SK-N-SH treated with all-trans-retinoic acid at 6 μM for 48 hours (cell line): ENCODE data around the gene UBE2I.

ENCODE experiments used
- ATAC-seq: fragments of 200-7000 bp; cut with Tn5 transposase; 3 replicates; pipeline ENCODE4 v1.9.1; 2020; ENCODE audit warnings: mild to moderate bottlenecking, moderate library complexity
- ARNTL ChIP-seq: fragments of 450-650 bp; formaldehyde crosslinking; IDR thresholded peaks from 2 replicates; pipeline ENCODE4 v1.5.0; 2020; ENCODE audit warnings: low read depth, mild to moderate bottlenecking, moderate library complexity, borderline replicate concordance
- BACH2 ChIP-seq: fragments of 250-450 bp; sonication (Bioruptor Pico); IDR thresholded peaks from 2 replicates; pipeline ENCODE4 v1.9.0; 2021; ENCODE audit warnings: mild to moderate bottlenecking, borderline replicate concordance
- CREB5 ChIP-seq: fragments of 250-450 bp; sonication (Bioruptor Pico); IDR thresholded peaks from 2 replicates; pipeline ENCODE4 v1.5.1; 2020; ENCODE audit warnings: low read depth, mild to moderate bottlenecking, moderate library complexity
- CSDC2 ChIP-seq: fragments of 250-450 bp; sonication (Bioruptor Pico); IDR thresholded peaks from 2 replicates; pipeline ENCODE4 v1.5.0; 2020; ENCODE audit warnings: mild to moderate bottlenecking, moderate library complexity
- CSRNP3 ChIP-seq: fragments of 250-450 bp; sonication (Bioruptor Pico); IDR thresholded peaks from 2 replicates; pipeline ENCODE4 v1.5.1; 2021; ENCODE audit warnings: mild to moderate bottlenecking, moderate library complexity
- ESRRG ChIP-seq: fragments of 250-450 bp; sonication (Bioruptor Pico); IDR thresholded peaks from 2 replicates; pipeline ENCODE4 v1.6.1; 2021; ENCODE audit warnings: mild to moderate bottlenecking
- GLIS3 ChIP-seq: fragments of 250-450 bp; sonication (Bioruptor Pico); IDR thresholded peaks from 2 replicates; pipeline ENCODE4 v1.5.0; 2020; ENCODE audit warnings: mild to moderate bottlenecking, moderate library complexity
- ISL1 ChIP-seq: fragments of 250-450 bp; sonication (Bioruptor Pico); IDR thresholded peaks from 2 replicates; pipeline ENCODE4 v2.1.2; 2022; ENCODE audit warnings: mild to moderate bottlenecking, moderate library complexity
- OSR1 ChIP-seq: fragments of 250-450 bp; sonication (Bioruptor Pico); IDR thresholded peaks from 2 replicates; pipeline ENCODE4 v1.8.0; 2022; ENCODE audit warnings: moderate library complexity, mild to moderate bottlenecking, inconsistent platforms
- PATZ1 ChIP-seq: fragments of 250-450 bp; sonication (Bioruptor Pico); IDR thresholded peaks from 2 replicates; pipeline ENCODE4 v1.8.0; 2020; ENCODE audit warnings: mild to moderate bottlenecking, moderate library complexity, borderline replicate concordance
- POU6F1 ChIP-seq: fragments of 250-450 bp; sonication (Bioruptor Pico); IDR thresholded peaks from 2 replicates; pipeline ENCODE4 v1.8.0; 2021; ENCODE audit warnings: low read depth, mild to moderate bottlenecking, moderate library complexity, borderline replicate concordance
- PPARA ChIP-seq: fragments of 250-450 bp; sonication (Bioruptor Pico); IDR thresholded peaks from 2 replicates; pipeline ENCODE4 v1.5.0; 2020; ENCODE audit warnings: mild to moderate bottlenecking, borderline replicate concordance
- RARB ChIP-seq: fragments of 250-450 bp; sonication (Bioruptor Pico); IDR thresholded peaks from 2 replicates; pipeline ENCODE4 v1.8.0; 2021; ENCODE audit warnings: mild to moderate bottlenecking, moderate library complexity
- TOX ChIP-seq: fragments of 250-450 bp; sonication (Bioruptor Pico); IDR thresholded peaks from 2 replicates; pipeline ENCODE4 v1.8.0; 2021; ENCODE audit warnings: mild to moderate bottlenecking, moderate library complexity, borderline replicate concordance
- TSHZ2 ChIP-seq: fragments of 250-450 bp; sonication (Bioruptor Pico); IDR thresholded peaks from 2 replicates; pipeline ENCODE4 v1.5.0; 2020; ENCODE audit warnings: mild to moderate bottlenecking, moderate library complexity
- ZC3H10 ChIP-seq: fragments of 250-450 bp; sonication (Bioruptor Pico); IDR thresholded peaks from 2 replicates; pipeline ENCODE4 v1.5.1; 2021; ENCODE audit warnings: mild to moderate bottlenecking, moderate library complexity
- ZFP3 ChIP-seq: fragments of 250-450 bp; sonication (Bioruptor Pico); IDR thresholded peaks from 2 replicates; pipeline ENCODE4 v1.5.0; 2020; ENCODE audit warnings: mild to moderate bottlenecking, moderate library complexity
- ZFP30 ChIP-seq: fragments of 450-650 bp; formaldehyde crosslinking; IDR thresholded peaks from 2 replicates; pipeline ENCODE4 v1.5.0; 2022; ENCODE audit warnings: mild to moderate bottlenecking, moderate library complexity
- ZNF70 ChIP-seq: fragments of 450-650 bp; formaldehyde crosslinking; IDR thresholded peaks from 2 replicates; pipeline ENCODE4 v1.5.0; 2020; ENCODE audit warnings: mild to moderate bottlenecking, moderate library complexity
- ZNF8 ChIP-seq: fragments of 450-650 bp; formaldehyde crosslinking; IDR thresholded peaks from 2 replicates; pipeline ENCODE4 v1.5.0; 2020; ENCODE audit warnings: mild to moderate bottlenecking, moderate library complexity

The UBE2I gene

GRCh38 chr16:1366712-1367299 is 57.4 kb downstream of the UBE2I start:
- no peak for ATAC-seq
- TF ChIP-seq ISL1 (CRISPR knock-in tag) (no peak), ZNF8 (CRISPR knock-in tag) (no peak), ZNF70 (CRISPR knock-in tag) (no peak), OSR1 (no peak), PATZ1 (no peak), ESRRG (CRISPR knock-in tag) (no peak), ARNTL (CRISPR knock-in tag) (no peak), RARB (CRISPR knock-in tag) (no peak), ZFP30 (no peak), CREB5 (CRISPR knock-in tag) (no peak), POU6F1 (CRISPR knock-in tag) (no peak), PPARA (CRISPR knock-in tag) (no peak), TOX (CRISPR knock-in tag) (no peak), ZFP3 (no peak), TSHZ2 (CRISPR knock-in tag) (no peak), GLIS3 (CRISPR knock-in tag) (no peak), BACH2 (CRISPR knock-in tag) (no peak), CSRNP3 (CRISPR knock-in tag) (no peak), CSDC2 (CRISPR knock-in tag) (no peak)

GRCh38 chr16:1367486-1368174 is 58.2 kb downstream of the UBE2I start:
- no peak for ATAC-seq
- no peak for TF ChIP-seq POU6F1 (CRISPR knock-in tag)
- no peak for TF ChIP-seq ISL1 (CRISPR knock-in tag)
- TF ChIP-seq ZC3H10 (CRISPR knock-in tag), result no peak
- no peak for TF ChIP-seq RARB (CRISPR knock-in tag)
- TF ChIP-seq ZFP3, result no peak
- no peak for TF ChIP-seq CSDC2 (CRISPR knock-in tag)
- TF ChIP-seq ZNF8 (CRISPR knock-in tag), result no peak
- no peak for TF ChIP-seq PATZ1
- TF ChIP-seq OSR1, result no peak
- TF ChIP-seq PPARA (CRISPR knock-in tag), result no peak
- no peak for TF ChIP-seq ESRRG (CRISPR knock-in tag)
- TF ChIP-seq BACH2 (CRISPR knock-in tag), result no peak
- no peak for TF ChIP-seq ARNTL (CRISPR knock-in tag)
- TF ChIP-seq CREB5 (CRISPR knock-in tag), result no peak
- no peak for TF ChIP-seq TOX (CRISPR knock-in tag)
